Measurements from ENCODE around the gene TRMO. TPM values are rescaled to one million over a fixed set of nuclear protein-coding genes. Genes with fewer than 3 reads are reported as not detected.

Gene TRMO
- total RNA-seq, 1 experiment from 2014 or later = 10.4 TPM

- Histone ChIP-seq H3K36me3 (ENCODE audit: control insufficient read depth, insufficient read depth, low read length) (no peaks in the 10 kb centered on the region; the same call in 1 of the 2 replicates), H3K4me3 (ENCODE audit: low read depth in 2 of 2, low read length in 2 of 2) (no peak overlapping the region), H3K4me1 (ENCODE audit: control insufficient read depth, insufficient read depth, low read length) (peaks cover 7% of the 10 kb centered on the region; the same call in 1 of the 2 replicates), H3K27ac (ENCODE audit: low read length) (no peak overlapping the region), H3K9me3 (ENCODE audit: control insufficient read depth, insufficient read depth, low read depth, low read length) (no peaks in the 10 kb centered on the region), H3K27me3 (ENCODE audit: control insufficient read depth, insufficient read depth, low read length) (no peaks in the 10 kb centered on the region)
- BruUV-seq (replicated peaks) = no TSS peak
- ChIA-PET POLR2A (interaction anchor here (0.6 kb wide), 1 partner anchor 50 kb away, joined by 3 read pairs; no protein-coding TSS in a partner anchor), CTCF (no interaction called here)
- intact Hi-C loops (cut with micrococcal nuclease; ENCODE audit: unreplicated experiment) = no loop called here
- no peak for DNase-seq (ENCODE audit: low read depth, low spot score)
- ATAC-seq = no peak
- TF ChIP-seq, protein P1, sequence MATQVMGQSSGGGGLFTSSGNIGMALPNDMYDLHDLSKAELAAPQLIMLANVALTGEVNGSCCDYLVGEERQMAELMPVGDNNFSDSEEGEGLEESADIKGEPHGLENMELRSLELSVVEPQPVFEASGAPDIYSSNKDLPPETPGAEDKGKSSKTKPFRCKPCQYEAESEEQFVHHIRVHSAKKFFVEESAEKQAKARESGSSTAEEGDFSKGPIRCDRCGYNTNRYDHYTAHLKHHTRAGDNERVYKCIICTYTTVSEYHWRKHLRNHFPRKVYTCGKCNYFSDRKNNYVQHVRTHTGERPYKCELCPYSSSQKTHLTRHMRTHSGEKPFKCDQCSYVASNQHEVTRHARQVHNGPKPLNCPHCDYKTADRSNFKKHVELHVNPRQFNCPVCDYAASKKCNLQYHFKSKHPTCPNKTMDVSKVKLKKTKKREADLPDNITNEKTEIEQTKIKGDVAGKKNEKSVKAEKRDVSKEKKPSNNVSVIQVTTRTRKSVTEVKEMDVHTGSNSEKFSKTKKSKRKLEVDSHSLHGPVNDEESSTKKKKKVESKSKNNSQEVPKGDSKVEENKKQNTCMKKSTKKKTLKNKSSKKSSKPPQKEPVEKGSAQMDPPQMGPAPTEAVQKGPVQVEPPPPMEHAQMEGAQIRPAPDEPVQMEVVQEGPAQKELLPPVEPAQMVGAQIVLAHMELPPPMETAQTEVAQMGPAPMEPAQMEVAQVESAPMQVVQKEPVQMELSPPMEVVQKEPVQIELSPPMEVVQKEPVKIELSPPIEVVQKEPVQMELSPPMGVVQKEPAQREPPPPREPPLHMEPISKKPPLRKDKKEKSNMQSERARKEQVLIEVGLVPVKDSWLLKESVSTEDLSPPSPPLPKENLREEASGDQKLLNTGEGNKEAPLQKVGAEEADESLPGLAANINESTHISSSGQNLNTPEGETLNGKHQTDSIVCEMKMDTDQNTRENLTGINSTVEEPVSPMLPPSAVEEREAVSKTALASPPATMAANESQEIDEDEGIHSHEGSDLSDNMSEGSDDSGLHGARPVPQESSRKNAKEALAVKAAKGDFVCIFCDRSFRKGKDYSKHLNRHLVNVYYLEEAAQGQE (IDR thresholded peaks at IDR 0.05; ENCODE audit: insufficient read depth in 1 of 2, low read depth in 2 of 2, low read length in 1 of 2) = no peak
- no peak for TF ChIP-seq TCF7L2 (IDR thresholded peaks at IDR 0.05; ENCODE audit: low read depth, low read length)
- TF ChIP-seq, protein P2, sequence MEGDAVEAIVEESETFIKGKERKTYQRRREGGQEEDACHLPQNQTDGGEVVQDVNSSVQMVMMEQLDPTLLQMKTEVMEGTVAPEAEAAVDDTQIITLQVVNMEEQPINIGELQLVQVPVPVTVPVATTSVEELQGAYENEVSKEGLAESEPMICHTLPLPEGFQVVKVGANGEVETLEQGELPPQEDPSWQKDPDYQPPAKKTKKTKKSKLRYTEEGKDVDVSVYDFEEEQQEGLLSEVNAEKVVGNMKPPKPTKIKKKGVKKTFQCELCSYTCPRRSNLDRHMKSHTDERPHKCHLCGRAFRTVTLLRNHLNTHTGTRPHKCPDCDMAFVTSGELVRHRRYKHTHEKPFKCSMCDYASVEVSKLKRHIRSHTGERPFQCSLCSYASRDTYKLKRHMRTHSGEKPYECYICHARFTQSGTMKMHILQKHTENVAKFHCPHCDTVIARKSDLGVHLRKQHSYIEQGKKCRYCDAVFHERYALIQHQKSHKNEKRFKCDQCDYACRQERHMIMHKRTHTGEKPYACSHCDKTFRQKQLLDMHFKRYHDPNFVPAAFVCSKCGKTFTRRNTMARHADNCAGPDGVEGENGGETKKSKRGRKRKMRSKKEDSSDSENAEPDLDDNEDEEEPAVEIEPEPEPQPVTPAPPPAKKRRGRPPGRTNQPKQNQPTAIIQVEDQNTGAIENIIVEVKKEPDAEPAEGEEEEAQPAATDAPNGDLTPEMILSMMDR (IDR thresholded peaks at IDR 0.05) = no peak
- no peak for TF ChIP-seq POLR2AphosphoS5 (IDR thresholded peaks at IDR 0.05; ENCODE audit: low read depth, low read length)
- TF ChIP-seq SIN3A (IDR thresholded peaks at IDR 0.05; ENCODE audit: borderline replicate concordance, insufficient read depth, low read depth, low read length) = no peak
- in situ Hi-C loops (cut with HindIII; ENCODE audit: low pct_unique_long_range_greater_than_20kb, low sequenced_read_pairs) = no loop called here
Measured at GRCh38 chr9:97919217-97919813, 3.0 kb downstream of the TRMO start.

DNA sequence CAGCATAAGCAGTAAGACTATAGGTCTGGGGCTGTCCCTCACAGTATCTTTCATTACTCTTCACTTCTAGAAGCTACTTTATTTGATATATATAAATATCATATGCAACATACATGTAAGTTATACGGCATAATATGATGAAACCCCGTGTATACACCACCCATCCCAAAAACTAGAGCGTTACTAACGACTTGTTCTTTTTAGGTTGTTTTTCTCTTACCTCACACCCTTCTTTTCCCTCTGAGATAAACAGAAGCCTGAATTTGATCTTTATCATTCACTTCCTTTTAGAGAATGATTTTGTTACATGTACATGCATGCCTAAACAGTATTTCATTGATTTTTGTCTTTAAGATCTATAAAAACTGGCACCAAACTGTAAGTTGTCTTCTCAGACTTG lies 3.7 kb downstream of the TRMO start:
- CTCF ChIA-PET = no interaction called here
- in situ Hi-C loops (cut with HindIII; ENCODE audit: low pct_unique_long_range_greater_than_20kb, low sequenced_read_pairs) = no loop called here
- no TSS peak for BruUV-seq (replicated peaks)
- Histone ChIP-seq H3K36me3 (ENCODE audit: control insufficient read depth, insufficient read depth, low read length) (no peaks in the 10 kb centered on the region; the same call in 1 of the 2 replicates), H3K9me3 (ENCODE audit: control insufficient read depth, insufficient read depth, low read depth, low read length) (no peaks in the 10 kb centered on the region), H3K27me3 (ENCODE audit: control insufficient read depth, insufficient read depth, low read length) (no peaks in the 10 kb centered on the region), H3K27ac (ENCODE audit: low read length) (no peak overlapping the region), H3K4me3 (ENCODE audit: low read depth in 2 of 2, low read length in 2 of 2) (no peak overlapping the region), H3K4me1 (ENCODE audit: control insufficient read depth, insufficient read depth, low read length) (peaks cover 7% of the 10 kb centered on the region; the same call in 1 of the 2 replicates)
- TF ChIP-seq, protein P2 (IDR thresholded peaks at IDR 0.05) = no peak
- TF ChIP-seq TCF7L2 (IDR thresholded peaks at IDR 0.05; ENCODE audit: low read depth, low read length) = no peak
- TF ChIP-seq POLR2AphosphoS5 (IDR thresholded peaks at IDR 0.05; ENCODE audit: low read depth, low read length) = no peak
- no peak for TF ChIP-seq SIN3A (IDR thresholded peaks at IDR 0.05; ENCODE audit: borderline replicate concordance, insufficient read depth, low read depth, low read length)
- TF ChIP-seq, protein P1 (IDR thresholded peaks at IDR 0.05; ENCODE audit: insufficient read depth in 1 of 2, low read depth in 2 of 2, low read length in 1 of 2) = no peak
- no peak for DNase-seq (ENCODE audit: low read depth, low spot score)
- ATAC-seq = no peak
- POLR2A ChIA-PET = no interaction called here
- intact Hi-C loops (cut with micrococcal nuclease; ENCODE audit: unreplicated experiment) = no loop called here

Data from Panc1 (cell line).